Measurements from ENCODE around the gene ZDHHC14. TPM values are rescaled to one million over a fixed set of nuclear protein-coding genes. Genes with fewer than 3 reads are reported as not detected.

Gene ZDHHC14
- polyA plus RNA-seq, 2 of the 4 experiments (the other 2 are of a cell fraction) = 2.2 to 2.8 TPM

- H3K4me3 ChIP-seq = no peak overlapping the region
- TF ChIP-seq ELK1 (IDR thresholded peaks at IDR 0.05; ENCODE audit: low read depth, low read length) (no peak), ZNF302 (CRISPR knock-in tag; IDR thresholded peaks at IDR 0.05) (no peak)
- FAIRE-seq (no peak), ATAC-seq (no peak), DNase-seq (ENCODE audit: low read depth in 1 of 2, low spot score in 1 of 2) (no peak)
- no peak overlapping the region for H3K27ac ChIP-seq
- H3K4me1 ChIP-seq = 0 out of 3 replicates have a peak, but pooled peaks cover 3% of the 10 kb centered on the region
- no peak overlapping the region for H3K4me2 ChIP-seq
- 83% methylated on average over 10 of the region's 10 CpGs for WGBS (ENCODE audit: missing lambda C conversion rate)
- CTCF ChIA-PET = no interaction called here
- POLR2A ChIA-PET = no interaction called here
- H3K9me3 ChIP-seq = no peaks in the 10 kb centered on the region
Observed at GRCh38 chr6:157625764-157626163, 244.8 kb downstream of the ZDHHC14 start.

GRCh38 chr6:157627195-157627966, 246.4 kb downstream of the ZDHHC14 start:
- FAIRE-seq = no peak
- POLR2A ChIA-PET = no interaction called here
- H3K4me2 ChIP-seq = no peak overlapping the region
- no peak for ATAC-seq
- WGBS (ENCODE audit: missing lambda C conversion rate) = 77% methylated on average over 11 of the region's 11 CpGs
- CTCF ChIA-PET = no interaction called here
- DNase-seq (ENCODE audit: low read depth in 1 of 2, low spot score in 1 of 2) = no peak
- TF ChIP-seq RAD21 (conservative IDR thresholded peaks at IDR 0.05 in 1 of 2, IDR thresholded peaks at IDR 0.05 in 1 of 2) = no peak
- no peak for TF ChIP-seq RFX5 (IDR thresholded peaks at IDR 0.05)
- TF ChIP-seq CBX2 (IDR thresholded peaks at IDR 0.05; ENCODE audit: borderline replicate concordance, low read depth) = no peak
- TF ChIP-seq HOXB5 (CRISPR knock-in tag; IDR thresholded peaks at IDR 0.05) = no peak
- no peaks in the 10 kb centered on the region for H3K4me1 ChIP-seq
- H3K9me3 ChIP-seq = no peaks in the 10 kb centered on the region
- H3K27ac ChIP-seq = no peak overlapping the region
- no peak overlapping the region for H3K4me3 ChIP-seq

- Histone ChIP-seq H3K4me1 (no peaks in the 10 kb centered on the region), H3K4me3 (no peak overlapping the region), H3K27ac (no peak overlapping the region), H3K4me2 (no peak overlapping the region), H3K9me3 (no peaks in the 10 kb centered on the region)
- ATAC-seq (no peak), DNase-seq (ENCODE audit: low read depth in 1 of 2, low spot score in 1 of 2) (no peak), FAIRE-seq (no peak)
- ChIA-PET CTCF (no interaction called here), POLR2A (no interaction called here)
- WGBS (ENCODE audit: missing lambda C conversion rate) = 85% methylated on average over 10 of the region's 11 CpGs
- no peak for TF ChIP-seq CTCF (IDR thresholded peaks at IDR 0.05)
- no peak for TF ChIP-seq NPAS2 (CRISPR knock-in tag; IDR thresholded peaks at IDR 0.05; ENCODE audit: borderline replicate concordance)
- no peak for TF ChIP-seq E2F6 (IDR thresholded peaks at IDR 0.05; ENCODE audit: borderline replicate concordance, low read depth)
- TF ChIP-seq RCOR1 (IDR thresholded peaks at IDR 0.05; ENCODE audit: low read depth, low read length) = no peak
- TF ChIP-seq HMGXB4 (CRISPR knock-in tag; IDR thresholded peaks at IDR 0.05; ENCODE audit: borderline replicate concordance) = no peak
- TF ChIP-seq ZNF302 (CRISPR knock-in tag; IDR thresholded peaks at IDR 0.05) = no peak
- no peak for TF ChIP-seq ZFP36 (IDR thresholded peaks at IDR 0.05; ENCODE audit: borderline replicate concordance, partially characterized antibody)
- TF ChIP-seq USF2 (IDR thresholded peaks at IDR 0.05) = no peak
- no peak for TF ChIP-seq ELK1 (IDR thresholded peaks at IDR 0.05; ENCODE audit: low read depth, low read length)
- TF ChIP-seq FOSL2 (IDR thresholded peaks at IDR 0.05) = no peak
- TF ChIP-seq FOSL2 (CRISPR knock-in tag; IDR thresholded peaks at IDR 0.05) = no peak
- no peak for TF ChIP-seq FOSB (CRISPR knock-in tag; IDR thresholded peaks at IDR 0.05)
- TF ChIP-seq PBX3 (IDR thresholded peaks at IDR 0.05) = no peak
- TF ChIP-seq RARB (CRISPR knock-in tag; IDR thresholded peaks at IDR 0.05) = no peak
Observed at GRCh38 chr6:157628463-157628862, 247.5 kb downstream of the ZDHHC14 start.

All from A549 (cell line).